ENCODE measurements around the gene HAGHL.

Gene HAGHL

DNA sequence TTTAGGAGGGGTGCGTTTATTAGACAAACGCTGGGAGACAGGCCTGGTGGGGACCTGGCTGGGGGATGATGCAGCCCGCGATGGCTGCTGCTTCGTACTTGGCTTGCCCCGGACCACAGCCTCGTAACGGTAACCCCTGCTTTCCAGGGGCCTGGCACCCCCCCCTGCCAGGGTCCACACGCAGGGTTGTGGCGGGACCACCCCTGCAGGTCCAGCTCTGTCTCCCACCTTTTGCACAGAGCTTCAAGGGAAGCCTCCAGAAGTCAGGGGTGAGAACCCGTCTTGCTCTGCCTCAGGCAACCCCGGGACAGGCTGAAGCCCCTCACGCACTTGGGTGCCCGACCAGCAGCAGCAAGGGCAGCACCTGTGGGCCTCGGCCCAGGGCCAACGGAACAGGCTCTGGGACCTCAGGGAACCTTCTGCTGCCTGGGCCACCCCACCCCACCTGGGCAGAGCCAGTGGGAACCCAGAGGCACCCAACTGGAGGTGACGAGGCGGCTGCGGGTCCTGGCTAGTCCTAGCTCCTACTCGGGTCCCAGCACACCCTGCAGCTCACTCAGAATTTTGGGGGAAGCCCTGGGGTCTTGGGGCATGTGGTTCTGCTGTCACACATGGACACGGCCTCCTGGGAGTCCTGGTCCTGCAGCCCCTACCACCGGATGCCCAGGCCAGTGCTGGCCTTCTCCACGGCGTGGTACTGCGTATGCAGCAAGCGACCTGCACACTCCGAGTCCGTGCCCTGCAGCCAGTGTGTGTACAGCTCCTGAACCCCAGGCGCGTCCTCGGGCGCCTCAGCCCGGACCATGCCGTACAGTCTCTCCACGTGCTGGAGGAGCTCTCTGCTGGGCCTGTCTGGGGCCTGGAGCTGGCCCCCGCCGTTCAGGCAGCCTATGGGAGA lies 3.1 kb downstream of the HAGHL start:
- WGBS, 2 experiments, result 94 to 95% methylated on average over 37 of the region's 37 CpGs
- Histone ChIP-seq H3K9me3 (ENCODE audit: control insufficient read depth, low read length) (no peaks in the 10 kb centered on the region), H3K27me3 (ENCODE audit: control insufficient read depth, insufficient read depth, low read length, poor library complexity, severe bottlenecking) (peaks cover 35% of the 10 kb centered on the region), H3K36me3 (ENCODE audit: control insufficient read depth, insufficient read depth, low read length) (no peaks in the 10 kb centered on the region), H3K4me3 (ENCODE audit: insufficient read depth, low read depth, low read length) (no peak overlapping the region), H3K4me1 (ENCODE audit: control insufficient read depth, insufficient read depth, low read length) (peaks cover 11% of the 10 kb centered on the region), H3K27ac (ENCODE audit: insufficient read depth, low read depth, low read length, poor library complexity, severe bottlenecking) (no peak overlapping the region)

DNA sequence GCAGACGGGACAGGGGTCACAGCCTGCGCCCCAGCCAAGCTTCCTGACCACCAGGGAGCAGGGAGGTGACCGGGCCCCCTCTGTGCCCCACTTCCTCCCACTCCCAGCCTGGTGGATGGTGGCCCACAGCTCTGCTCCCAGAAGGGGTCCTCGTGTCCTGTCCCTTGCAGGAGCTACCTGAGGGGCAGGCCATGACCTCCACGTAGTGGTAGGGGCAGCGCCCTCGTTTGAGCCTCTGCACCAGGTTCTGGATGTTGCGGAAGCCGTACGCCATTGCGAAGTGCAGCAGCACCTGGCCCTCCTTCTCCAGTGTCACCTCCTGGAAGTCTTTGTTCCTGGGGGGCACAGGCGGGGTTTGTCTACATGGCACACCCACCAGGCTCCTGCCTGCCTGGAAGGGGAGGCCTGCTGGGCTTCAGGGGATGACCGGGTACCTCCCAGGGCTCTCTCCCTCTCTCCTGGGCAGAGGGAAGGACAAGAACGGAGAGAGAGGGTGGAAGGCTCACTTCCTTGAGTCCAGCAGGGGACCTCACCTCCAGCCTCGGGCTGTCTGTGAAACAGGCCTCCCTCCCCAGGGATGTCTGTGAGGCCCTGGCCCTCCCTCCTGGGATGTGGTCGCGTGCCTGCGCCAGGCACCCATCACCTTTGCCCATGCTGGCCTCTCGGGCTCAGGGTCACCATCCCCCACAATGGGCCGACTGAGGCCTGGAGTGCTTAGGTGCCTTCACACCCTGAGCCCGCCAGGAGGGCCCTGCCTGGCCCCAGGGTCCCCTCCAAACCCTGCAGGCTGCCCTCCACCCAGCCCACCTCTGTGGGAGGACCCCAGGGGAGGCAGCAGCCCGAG lies 4.0 kb downstream of the HAGHL start:
- H3K4me1 ChIP-seq (ENCODE audit: control insufficient read depth, insufficient read depth, low read length), result peaks cover 11% of the 10 kb centered on the region
- 88 to 91% methylated on average over 22 of the region's 22 CpGs for WGBS, 2 experiments
- H3K9me3 ChIP-seq (ENCODE audit: control insufficient read depth, low read length), result no peaks in the 10 kb centered on the region
- no peak overlapping the region for H3K27ac ChIP-seq (ENCODE audit: insufficient read depth, low read depth, low read length, poor library complexity, severe bottlenecking)
- H3K4me3 ChIP-seq (ENCODE audit: insufficient read depth, low read depth, low read length), result no peak overlapping the region
- H3K36me3 ChIP-seq (ENCODE audit: control insufficient read depth, insufficient read depth, low read length), result no peaks in the 10 kb centered on the region
- peaks cover 31% of the 10 kb centered on the region for H3K27me3 ChIP-seq (ENCODE audit: control insufficient read depth, insufficient read depth, low read length, poor library complexity, severe bottlenecking)

DNA sequence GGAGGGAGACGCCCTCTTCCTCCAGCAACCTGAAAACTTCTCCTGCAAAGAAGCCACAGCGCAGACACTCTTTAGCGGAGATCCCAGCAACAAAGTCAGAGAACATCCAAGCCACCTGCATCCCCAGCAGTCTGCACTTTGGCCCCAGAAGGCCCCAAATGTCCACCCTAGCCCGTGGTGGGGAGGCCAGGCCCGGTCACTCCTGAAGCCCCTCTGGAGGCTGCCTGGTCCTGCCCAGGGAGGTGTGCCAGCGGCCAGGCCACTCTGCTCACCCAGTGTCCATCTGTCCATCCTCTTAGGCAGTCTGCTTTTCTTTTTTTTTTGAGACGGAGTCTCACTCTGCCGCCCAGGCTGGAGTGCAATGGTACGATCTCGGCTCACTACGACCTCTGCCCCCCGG lies 5.4 kb downstream of the HAGHL start:
- 93 to 94% methylated on average over 12 of the region's 12 CpGs for WGBS, 2 experiments
- Histone ChIP-seq H3K4me1 (ENCODE audit: control insufficient read depth, insufficient read depth, low read length) (peaks cover 5% of the 10 kb centered on the region), H3K36me3 (ENCODE audit: control insufficient read depth, insufficient read depth, low read length) (no peaks in the 10 kb centered on the region)

DNA sequence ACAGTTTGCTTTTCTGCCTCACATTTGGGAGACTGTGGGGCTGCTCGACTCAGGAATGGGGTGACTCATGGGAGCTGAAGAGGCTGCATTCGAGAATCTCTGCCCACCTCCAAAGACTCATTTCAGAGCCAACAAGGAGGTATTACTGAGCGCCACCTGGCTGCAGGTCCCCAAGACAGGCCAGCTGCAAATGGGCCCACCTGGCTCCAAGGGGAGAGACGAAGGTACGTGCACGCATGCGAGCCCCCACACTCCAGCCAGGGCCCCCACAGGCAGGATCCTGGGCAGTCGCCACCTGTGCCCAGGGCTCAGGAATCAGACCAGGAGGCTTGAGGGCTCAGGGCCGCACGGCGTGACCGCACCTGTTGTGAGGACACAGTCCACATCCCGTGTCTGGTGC lies 6.0 kb downstream of the HAGHL start:
- 92 to 93% methylated on average over 13 of the region's 13 CpGs for WGBS, 2 experiments
- Histone ChIP-seq H3K27ac (ENCODE audit: insufficient read depth, low read depth, low read length, poor library complexity, severe bottlenecking) (no peak overlapping the region), H3K4me1 (ENCODE audit: control insufficient read depth, insufficient read depth, low read length) (no peaks in the 10 kb centered on the region), H3K4me3 (ENCODE audit: insufficient read depth, low read depth, low read length) (no peak overlapping the region), H3K36me3 (ENCODE audit: control insufficient read depth, insufficient read depth, low read length) (no peaks in the 10 kb centered on the region), H3K9me3 (ENCODE audit: control insufficient read depth, low read length) (no peaks in the 10 kb centered on the region), H3K27me3 (ENCODE audit: control insufficient read depth, insufficient read depth, low read length, poor library complexity, severe bottlenecking) (peaks cover 10% of the 10 kb centered on the region)

More for the DNA sequence above, 5.4 kb downstream of the HAGHL start:
- no peaks in the 10 kb centered on the region for H3K9me3 ChIP-seq (ENCODE audit: control insufficient read depth, low read length)
- no peak overlapping the region for H3K4me3 ChIP-seq (ENCODE audit: insufficient read depth, low read depth, low read length)
- H3K27me3 ChIP-seq (ENCODE audit: control insufficient read depth, insufficient read depth, low read length, poor library complexity, severe bottlenecking), result peaks cover 16% of the 10 kb centered on the region
- no peak overlapping the region for H3K27ac ChIP-seq (ENCODE audit: insufficient read depth, low read depth, low read length, poor library complexity, severe bottlenecking)

DNA sequence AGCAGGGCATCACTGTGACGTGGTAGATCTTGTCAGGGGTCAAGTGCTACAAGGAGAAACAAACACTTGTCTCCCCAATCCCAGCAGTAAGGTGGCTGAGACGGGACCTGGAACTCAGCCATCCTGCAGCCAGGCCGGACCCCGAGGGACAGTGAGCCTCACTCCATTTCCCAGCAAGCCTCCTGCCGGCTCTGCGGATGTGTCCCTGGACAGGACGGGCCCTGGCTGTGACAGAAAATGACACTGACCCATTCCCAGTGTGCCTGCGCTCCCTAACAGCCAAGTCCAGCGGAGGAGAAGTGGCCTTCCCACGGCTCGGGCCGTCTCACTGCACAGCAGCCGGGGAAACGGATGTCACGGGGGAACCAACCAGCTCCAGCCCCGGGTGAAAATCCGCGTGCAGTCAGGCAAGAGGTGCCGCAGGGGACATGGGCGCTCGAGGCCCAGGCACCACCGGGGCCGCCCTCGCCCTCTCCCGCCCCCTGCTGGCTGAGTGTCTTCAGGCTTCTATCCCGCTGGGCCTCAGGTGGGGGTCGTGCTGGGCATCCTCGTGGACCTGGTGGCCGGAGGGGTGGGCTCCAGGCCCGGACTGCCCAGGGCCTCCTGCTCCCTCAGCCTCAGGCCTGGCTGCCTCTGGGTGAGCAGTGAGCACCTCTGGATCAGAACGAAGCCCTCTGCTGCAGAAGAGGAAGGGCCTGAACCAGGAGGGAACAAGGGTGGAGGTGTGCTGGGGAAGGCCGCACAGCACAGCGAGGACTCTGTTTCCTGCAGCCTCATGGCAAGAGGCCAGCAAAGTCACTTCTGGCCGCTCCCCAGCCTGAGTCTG lies 6.7 kb downstream of the HAGHL start:
- Histone ChIP-seq H3K27ac (ENCODE audit: insufficient read depth, low read depth, low read length, poor library complexity, severe bottlenecking) (no peak overlapping the region), H3K4me1 (ENCODE audit: control insufficient read depth, insufficient read depth, low read length) (no peaks in the 10 kb centered on the region), H3K36me3 (ENCODE audit: control insufficient read depth, insufficient read depth, low read length) (no peaks in the 10 kb centered on the region), H3K27me3 (ENCODE audit: control insufficient read depth, insufficient read depth, low read length, poor library complexity, severe bottlenecking) (peaks cover 4% of the 10 kb centered on the region), H3K9me3 (ENCODE audit: control insufficient read depth, low read length) (no peaks in the 10 kb centered on the region), H3K4me3 (ENCODE audit: insufficient read depth, low read depth, low read length) (no peak overlapping the region)
- 87 to 89% methylated on average over 34 of the region's 34 CpGs for WGBS, 2 experiments

DNA sequence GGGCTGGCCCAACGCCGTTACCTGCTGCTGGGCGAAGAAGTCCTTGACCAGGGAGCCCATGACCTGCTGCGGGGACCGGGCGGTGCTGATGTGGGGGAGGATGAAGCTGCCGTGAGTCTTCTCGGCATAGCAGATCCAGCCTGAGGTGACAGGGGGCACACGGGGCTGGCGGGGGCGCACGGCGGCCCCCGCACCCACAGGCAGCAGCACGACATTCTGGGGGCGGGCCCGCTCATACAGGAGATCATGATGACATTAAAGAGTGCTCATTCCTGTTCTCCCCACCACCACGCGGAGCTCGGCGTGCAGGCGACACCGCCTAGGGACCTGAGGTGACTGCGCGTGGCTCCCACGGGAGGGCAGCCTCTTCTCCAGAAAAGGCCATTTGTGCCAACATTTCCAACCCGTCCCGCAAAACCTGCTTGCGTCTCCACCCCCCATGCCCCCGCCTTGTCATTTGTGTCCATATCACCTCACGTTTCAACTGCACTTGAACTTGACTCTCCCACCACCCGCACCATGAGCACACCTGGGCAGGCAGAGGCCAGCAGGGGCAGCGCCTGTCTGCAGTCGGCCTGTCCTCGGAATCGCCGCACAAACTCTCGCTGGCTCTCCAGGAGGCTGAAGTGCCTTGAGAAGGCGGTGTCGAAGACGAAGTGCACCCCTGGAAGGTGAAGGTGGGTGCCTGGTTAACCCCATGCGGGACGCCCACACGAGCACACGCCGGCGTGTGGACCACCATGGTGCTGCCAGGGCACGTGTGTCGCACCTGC lies 7.5 kb downstream of the HAGHL start:
- Histone ChIP-seq H3K4me1 (ENCODE audit: control insufficient read depth, insufficient read depth, low read length) (no peaks in the 10 kb centered on the region), H3K27me3 (ENCODE audit: control insufficient read depth, insufficient read depth, low read length, poor library complexity, severe bottlenecking) (no peaks in the 10 kb centered on the region), H3K9me3 (ENCODE audit: control insufficient read depth, low read length) (no peaks in the 10 kb centered on the region), H3K27ac (ENCODE audit: insufficient read depth, low read depth, low read length, poor library complexity, severe bottlenecking) (no peak overlapping the region), H3K36me3 (ENCODE audit: control insufficient read depth, insufficient read depth, low read length) (no peaks in the 10 kb centered on the region), H3K4me3 (ENCODE audit: insufficient read depth, low read depth, low read length) (no peak overlapping the region)
- 94 to 95% methylated on average over 49 of the region's 49 CpGs for WGBS, 2 experiments

DNA sequence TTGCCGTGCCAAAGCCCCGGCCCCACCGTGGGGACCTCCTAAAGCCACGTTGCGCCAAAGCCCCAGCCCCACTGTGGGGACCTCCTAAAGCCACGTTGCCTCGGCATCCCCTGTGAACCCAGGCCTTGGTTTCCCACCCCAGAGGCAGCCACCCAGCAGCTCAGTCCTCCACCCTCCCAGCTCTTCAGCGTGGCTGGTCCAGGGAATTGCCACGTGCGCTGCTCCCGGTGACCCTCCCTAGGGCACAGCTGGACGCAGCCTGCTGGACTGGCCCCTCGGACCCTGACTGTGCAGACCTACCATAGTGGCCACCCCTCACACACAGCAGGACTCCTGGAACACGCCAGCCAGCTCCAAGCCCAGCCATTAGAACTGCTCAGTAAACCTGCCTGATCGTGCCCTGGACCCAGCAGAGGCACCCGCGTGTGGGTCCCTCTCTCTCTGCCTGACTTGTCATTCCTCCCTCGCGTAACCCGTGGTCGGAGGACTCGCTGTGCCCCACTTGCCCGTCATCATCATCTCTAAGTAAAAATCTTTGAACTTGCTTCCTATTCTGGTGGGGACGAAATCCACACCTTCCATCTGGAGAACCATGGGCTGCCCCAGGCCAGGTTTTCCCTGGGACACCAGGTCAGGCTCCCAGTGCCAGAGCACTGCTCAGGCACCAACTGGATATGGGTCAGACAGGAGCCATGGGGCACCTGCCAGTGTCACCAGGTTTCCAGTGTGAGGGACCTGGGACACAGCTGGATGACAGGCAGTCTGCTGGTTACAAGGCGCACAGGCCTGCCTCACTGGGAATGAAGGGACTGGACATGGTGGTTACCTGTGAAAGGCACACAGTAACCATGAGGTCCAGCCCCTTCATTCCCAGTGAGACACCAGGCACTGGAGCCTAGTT lies 8.3 kb downstream of the HAGHL start:
- H3K4me1 ChIP-seq (ENCODE audit: control insufficient read depth, insufficient read depth, low read length), result peaks cover 7% of the 10 kb centered on the region
- no peak overlapping the region for H3K4me3 ChIP-seq (ENCODE audit: insufficient read depth, low read depth, low read length)
- H3K36me3 ChIP-seq (ENCODE audit: control insufficient read depth, insufficient read depth, low read length), result no peaks in the 10 kb centered on the region
- no peaks in the 10 kb centered on the region for H3K9me3 ChIP-seq (ENCODE audit: control insufficient read depth, low read length)
- 94 to 95% methylated on average over 25 of the region's 25 CpGs for WGBS, 2 experiments
- H3K27ac ChIP-seq (ENCODE audit: insufficient read depth, low read depth, low read length, poor library complexity, severe bottlenecking), result no peak overlapping the region
- no peaks in the 10 kb centered on the region for H3K27me3 ChIP-seq (ENCODE audit: control insufficient read depth, insufficient read depth, low read length, poor library complexity, severe bottlenecking)

DNA sequence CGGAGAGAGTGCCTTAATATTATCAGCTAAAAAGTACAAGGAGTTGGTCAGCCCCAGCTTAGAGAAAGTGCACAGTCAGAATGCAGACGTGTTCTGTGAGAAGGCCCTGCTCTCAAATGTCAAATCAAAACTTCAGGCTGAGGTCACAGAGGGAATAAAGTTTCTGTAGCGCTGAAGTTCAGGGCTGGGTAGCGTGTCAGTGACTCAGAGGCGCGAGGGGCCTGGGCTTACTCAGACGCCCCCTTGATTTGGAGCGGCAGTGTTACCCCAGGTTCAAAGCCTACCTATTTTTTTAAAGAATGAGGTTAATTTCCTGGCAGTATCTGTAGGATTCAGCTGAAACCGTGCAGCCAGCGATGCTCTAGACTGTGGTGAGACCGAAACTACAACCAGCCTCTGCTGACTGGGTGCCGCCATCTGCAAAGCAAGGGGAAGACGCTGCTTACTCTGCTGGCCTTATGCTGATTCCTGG lies 9.1 kb downstream of the HAGHL start:
- no peaks in the 10 kb centered on the region for H3K36me3 ChIP-seq (ENCODE audit: control insufficient read depth, insufficient read depth, low read length)
- H3K27me3 ChIP-seq (ENCODE audit: control insufficient read depth, insufficient read depth, low read length, poor library complexity, severe bottlenecking), result no peaks in the 10 kb centered on the region
- no peak overlapping the region for H3K4me3 ChIP-seq (ENCODE audit: insufficient read depth, low read depth, low read length)
- H3K4me1 ChIP-seq (ENCODE audit: control insufficient read depth, insufficient read depth, low read length), result peaks cover 7% of the 10 kb centered on the region
- H3K27ac ChIP-seq (ENCODE audit: insufficient read depth, low read depth, low read length, poor library complexity, severe bottlenecking), result no peak overlapping the region
- no peaks in the 10 kb centered on the region for H3K9me3 ChIP-seq (ENCODE audit: control insufficient read depth, low read length)
- 95% methylated on average over 13 of the region's 13 CpGs for WGBS, 2 experiments
